GM19043 (cell line): ENCODE results near the gene LMO1.

Experiments
- ATAC-seq: cut with Tn5 transposase; IDR thresholded peaks from one replicate; pipeline ENCODE4 v1.9.1; 2021; ENCODE audit warnings: low read depth; ENCODE audit not compliant: unreplicated experiment

Gene LMO1

DNA sequence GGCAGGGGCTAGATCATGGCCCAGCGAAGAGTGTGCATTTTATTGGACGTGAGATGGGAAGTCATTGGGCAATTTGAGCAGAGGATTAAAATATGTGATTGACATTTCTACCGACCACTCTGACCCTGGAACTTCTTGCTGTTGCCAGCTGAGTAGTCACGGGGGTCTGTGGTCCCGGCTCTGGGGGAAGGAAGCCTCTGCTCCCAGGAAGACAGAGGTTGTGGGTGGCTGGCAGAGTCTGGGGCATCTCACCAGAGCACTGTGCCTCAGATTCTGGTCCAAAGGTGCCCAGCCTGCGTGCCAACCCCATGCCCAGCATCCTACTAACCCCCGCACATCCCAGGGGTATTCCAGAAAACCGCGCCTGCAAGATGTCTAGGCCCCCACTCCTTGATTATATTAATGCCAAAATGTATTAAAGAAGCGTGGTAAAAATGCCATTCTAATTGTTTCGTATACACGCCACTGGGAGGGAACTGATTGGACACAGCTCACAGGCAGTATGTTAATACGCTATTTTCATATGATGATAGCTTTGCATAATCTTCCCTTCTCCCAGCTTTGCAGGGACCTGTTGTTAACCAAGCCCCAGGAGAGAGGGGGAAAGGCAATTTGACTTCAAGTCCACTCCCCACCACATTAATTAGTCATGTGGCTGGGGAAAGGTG, 25.3 kb upstream of the LMO1 start:
- ATAC-seq = no peak

DNA sequence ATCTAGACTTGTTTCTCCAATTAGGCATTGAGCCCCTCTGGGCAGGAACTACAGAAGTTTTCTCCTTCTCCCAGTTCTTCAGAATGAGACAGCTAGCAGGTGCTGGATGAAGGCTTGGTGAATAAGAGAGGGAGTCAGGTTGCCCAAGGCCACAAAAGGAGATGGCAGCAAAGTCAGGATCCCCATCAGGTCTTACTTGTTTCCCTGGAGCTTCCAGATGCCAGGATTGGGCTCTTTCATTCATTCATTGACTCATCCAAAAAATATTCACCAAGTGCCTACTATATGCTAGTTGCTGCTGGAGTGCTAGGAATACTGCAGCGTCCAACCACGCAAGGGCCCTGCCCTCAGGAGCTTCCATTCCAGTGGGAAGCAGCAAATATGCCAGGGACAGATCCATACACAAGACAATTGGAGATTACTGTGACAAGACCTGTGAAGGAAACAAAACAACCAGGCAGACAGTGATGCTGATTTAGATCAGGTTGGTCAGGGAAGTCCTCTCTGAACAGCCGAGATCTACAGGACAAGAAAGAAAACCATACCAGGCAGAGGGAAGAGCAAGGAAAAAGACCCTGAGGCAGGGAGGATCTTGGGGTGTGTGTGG, 24.6 kb upstream of the LMO1 start:
- no peak for ATAC-seq

GRCh38 chr11:8287703-8288102, 24.0 kb upstream of the LMO1 start:
- ATAC-seq = no peak

- ATAC-seq = no peak
Observed at GRCh38 chr11:8287297-8287696, 23.6 kb upstream of the LMO1 start.

DNA sequence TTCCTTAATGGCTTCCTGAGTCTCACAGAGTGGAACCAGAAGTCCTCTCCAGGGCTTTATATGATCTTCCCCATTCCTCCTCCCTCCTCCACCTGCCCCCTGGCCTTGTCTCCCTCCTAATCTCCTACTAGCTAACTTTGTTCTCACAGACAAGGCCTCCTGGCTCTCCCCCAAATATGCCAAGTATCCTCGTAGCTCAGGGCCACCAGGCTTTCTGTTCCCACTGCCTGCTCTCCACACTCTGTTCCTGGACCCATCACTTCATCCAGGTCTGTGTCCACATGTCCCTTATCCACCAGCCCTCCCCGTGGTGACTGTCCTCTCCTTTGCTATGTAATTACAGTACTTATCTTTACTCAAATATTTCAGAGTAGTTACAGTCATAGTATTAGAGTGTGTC, 23.2 kb upstream of the LMO1 start:
- ATAC-seq = no peak

- no peak for ATAC-seq
Observed at GRCh38 chr11:8285796-8286195, 22.1 kb upstream of the LMO1 start.

DNA sequence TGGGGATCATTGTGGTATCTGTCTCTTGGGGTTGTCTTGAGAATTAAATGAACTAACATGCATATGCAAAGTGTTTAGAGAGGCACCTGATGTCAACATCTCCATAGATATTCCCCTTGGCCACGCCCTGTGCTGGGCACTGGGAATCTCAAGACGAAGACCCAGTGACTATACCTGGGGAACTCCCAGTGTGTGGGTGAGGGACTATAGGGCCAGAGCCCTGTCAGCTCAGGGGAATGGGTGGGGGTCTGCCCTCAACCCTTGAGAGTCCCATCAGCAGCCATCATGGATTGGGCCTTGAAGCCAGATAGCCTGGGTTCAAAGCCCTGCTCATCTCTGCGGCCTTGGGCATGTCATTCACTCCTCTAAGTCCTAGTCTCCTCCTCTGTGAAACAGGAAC, 21.6 kb upstream of the LMO1 start:
- no peak for ATAC-seq

DNA sequence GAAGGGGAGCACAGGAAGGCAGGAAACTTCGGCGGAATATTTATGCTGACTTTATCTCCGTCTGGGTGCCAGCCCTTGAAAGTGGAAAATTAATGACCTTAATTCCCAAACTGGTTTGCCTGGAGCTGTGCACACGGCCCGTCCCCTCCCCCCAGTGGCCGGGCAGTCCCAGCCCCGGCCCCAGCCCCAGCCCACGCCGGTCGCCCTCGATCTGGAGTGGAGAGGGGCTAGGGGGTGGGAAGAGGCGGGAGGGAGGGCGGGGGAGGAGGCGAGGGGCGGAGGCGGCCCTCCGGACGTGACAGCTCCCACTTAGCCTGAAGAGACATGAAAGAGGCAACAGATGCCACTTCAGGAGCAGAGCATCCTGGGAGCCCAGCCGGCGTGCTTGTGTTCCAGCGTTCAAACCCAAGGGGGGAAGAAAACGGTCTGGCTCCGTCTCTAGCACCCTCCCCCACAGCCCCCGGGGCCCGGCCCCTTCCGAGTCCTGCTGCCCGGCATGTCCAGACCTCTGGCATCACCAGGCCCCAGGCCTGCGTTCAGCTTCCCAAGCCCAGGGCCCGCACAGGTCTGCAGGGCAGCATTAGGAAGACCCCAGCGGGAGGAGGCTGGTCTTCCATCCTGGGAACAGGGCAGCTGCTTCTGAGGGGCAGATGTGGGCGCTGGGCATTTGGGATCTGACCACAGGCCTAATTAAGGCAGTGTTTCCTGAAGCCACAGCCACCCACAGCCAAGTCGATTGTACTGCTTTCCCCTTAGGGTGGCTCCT, 20.0 kb upstream of the LMO1 start:
- ATAC-seq = no peak

DNA sequence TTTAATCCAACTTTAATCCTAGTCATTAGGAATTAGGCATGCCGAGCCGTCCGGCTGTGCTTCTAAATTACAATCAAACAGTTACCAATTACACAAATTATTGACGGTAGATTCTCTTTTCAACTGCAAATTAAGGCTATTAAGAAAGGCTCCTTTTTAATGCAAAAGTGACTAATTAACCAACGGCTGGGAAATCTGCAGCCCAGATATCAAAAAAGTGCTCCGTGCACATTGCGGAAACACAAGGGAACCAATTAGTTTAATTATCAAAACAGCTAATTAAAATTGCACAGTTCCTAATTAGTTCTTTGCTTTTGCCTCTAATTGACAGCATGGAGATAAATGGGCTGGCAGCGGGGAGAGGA, 19.4 kb upstream of the LMO1 start:
- no peak for ATAC-seq

- ATAC-seq = no peak
Observed at GRCh38 chr11:8282631-8283030, 19.0 kb upstream of the LMO1 start.

GRCh38 chr11:8281266-8281665, 17.6 kb upstream of the LMO1 start:
- no peak for ATAC-seq

DNA sequence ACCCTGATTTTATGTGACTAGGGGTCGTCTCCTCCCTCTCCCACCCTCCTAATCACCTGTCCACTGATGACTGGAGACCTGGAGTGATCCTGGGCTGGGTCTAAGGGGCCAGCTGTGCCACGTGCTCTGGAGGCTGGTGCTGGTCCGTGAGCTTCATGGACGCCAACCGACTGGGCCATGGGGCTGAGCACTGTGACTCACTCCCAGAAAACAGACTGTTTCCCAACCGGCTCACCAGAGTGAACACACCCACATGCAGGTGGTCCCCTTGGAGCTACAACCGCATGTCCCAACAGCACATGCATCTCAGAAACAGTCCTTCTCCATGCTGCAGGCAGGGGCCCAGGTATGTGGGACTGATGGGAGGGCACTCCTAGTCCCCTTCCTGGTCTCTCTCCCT, 14.0 kb upstream of the LMO1 start:
- no peak for ATAC-seq

DNA sequence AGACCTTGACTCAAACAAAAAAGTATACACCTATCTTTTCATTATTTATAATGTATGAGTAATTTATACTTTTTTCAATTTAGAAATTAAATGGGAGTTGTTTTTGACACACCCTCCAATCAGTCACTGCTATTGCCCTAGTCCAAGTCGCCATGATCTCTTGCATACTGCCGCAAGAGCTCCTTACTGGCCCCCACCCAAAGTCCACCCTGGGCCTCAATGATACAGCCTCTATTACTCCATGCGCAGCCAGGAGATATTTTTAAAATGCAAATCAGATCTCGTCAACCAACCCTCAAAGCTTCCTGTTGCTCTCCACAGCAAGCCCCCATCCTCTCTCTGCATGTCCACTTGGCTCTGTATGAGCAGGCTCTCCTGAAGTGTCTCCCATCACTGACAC, 12.8 kb upstream of the LMO1 start:
- ATAC-seq = no peak

- no peak for ATAC-seq
Observed at GRCh38 chr11:8273287-8273686, 9.6 kb upstream of the LMO1 start.

- ATAC-seq = no peak
Observed at GRCh38 chr11:8271106-8271886, 7.6 kb upstream of the LMO1 start.

DNA sequence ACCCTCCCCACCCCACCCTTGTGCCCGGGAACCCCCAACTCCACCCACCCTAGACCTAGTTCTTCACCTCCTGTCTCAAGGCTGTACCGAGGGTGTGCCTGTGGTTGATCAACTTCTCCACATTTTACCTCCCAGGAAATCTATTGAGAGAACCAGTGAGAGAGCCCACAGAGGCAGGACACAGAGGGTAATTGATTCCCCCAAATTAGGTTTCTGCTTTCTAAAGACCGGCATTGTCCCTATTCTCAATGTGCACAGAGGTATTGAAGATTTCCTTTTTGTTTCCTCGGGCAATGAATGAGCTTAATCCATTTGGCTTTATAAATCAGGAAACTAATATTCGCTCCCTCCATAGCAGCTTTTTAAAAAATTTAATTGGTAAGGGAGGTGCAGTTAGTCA, 6.0 kb upstream of the LMO1 start:
- no peak for ATAC-seq

DNA sequence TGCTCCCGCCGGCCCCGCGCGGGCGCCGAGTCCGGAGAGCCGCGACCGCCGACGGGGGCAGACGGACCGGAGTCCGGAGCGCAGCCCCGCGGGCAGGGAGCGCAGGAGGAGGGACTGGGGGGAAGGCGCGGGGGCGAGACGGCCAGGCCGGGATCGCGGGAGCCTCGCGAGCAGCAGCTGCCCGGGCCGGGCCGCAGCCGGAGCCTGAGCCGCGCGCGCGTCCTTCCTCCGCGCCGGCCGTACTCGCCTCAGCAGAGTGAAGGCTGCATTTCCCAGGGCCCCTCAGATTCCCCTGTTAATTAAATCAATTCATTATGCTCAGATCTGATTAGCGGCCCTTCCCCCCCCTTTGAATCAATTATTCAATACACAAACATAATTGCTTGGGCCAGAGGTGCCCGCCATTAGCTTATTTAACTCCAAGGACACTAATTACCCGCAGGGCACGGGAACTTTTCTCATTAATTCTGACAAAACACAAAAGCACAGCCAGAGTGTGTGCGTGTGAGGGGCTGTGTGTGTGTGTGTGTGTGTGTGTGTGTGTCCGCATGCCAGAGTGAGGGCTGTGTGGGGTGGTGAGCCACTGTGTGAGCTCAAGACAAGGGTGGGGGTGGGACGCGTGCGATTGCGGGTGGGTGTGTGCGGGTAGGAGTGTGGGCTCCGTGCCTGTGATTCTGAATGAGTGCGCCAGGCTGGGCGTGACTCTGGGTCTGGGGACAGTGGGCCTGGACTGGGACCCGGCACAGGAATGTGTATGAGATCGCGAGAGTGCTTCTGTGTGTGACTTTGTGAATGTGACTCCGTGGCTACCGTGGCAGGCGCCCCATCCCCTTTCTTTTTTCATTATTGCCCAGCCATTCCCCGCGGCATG, 5.1 kb upstream of the LMO1 start:
- ATAC-seq = no peak

DNA sequence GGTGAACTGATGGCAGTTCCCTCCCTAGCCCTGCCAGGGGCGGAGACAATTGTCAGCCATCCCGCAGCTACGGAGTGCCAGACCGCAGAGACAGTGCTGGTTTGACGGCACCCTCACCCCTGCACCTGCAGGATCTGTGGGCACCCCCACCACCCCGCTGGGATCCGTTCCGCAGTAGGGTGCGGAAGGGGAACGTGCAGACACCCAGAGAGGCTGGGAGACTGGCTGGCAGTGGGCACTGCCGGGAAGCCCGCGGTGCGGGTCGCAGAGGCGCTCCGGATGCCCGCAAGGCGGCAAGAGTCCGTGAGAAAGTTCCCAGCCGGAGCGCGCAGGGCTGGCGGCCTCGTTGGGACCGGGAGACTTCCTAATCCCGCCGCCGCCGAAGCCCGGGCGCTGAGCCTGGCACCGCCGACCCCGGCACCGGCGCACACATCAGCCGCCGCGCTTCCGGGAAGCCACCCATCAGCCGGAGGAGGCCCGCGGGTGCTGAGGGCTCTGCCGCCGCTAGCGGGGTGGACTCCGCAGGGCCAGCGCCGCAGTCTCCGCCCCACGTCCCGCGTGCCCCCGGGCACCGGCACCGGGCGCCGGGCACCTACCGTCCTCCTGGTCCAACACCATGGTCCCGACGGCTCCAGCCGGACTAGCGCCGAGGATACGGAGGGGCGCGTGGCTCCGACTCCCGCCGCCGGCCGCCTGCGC, 4.3 kb upstream of the LMO1 start:
- ATAC-seq = no peak

DNA sequence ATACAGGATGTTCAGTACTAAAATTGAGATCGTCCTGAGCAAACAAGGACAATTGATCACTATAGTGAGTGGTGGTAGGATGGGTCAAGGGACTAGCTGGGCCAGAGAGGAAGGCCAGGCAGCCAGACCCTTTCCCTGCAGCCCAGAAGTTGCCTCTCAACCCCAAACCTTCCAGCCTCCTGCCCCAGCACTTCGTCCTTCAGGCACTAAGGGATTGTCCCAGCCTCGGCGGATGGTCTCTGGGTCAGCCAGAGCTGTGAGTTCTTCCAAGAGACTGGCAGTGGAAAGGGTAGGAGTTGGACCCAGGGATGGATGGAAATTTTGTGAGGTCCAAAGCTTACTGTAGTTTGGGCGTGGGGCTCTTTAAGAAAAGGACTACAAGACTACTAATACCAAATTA, 3.6 kb upstream of the LMO1 start:
- no peak for ATAC-seq
